BJ (cell line): ENCODE results near the gene MAST1. TPM values are rescaled to one million over a fixed set of nuclear protein-coding genes. Genes with fewer than 3 reads are reported as not detected.
A peak's percentile ranks its signal among the peaks of the same experiment; 100 is the strongest.
"Not testable (repeated sequence)": the region's sequence is repeated elsewhere in the genome, so short reads cannot be mapped to it uniquely, and the experiment has no call there.

ENCODE experiments used
- CTCF ChIA-PET: fragments of 350-600 bp; formaldehyde crosslinking; extraction: SDS; loops from one replicate; lab custom pipeline; 2021; ENCODE audit warnings: antibody characterized with exemption, inconsistent platforms; lab: Yijun Ruan, JAX
- POLR2A ChIA-PET: fragments of 300-600 bp; sonication (Branson Sonifier 250); formaldehyde crosslinking; extraction: SDS; loops from one replicate; lab custom pipeline; 2021; ENCODE audit warnings: antibody characterized with exemption; lab: Charles Lee
- DNase-seq: peaks from one replicate; pipeline ENCODE4 v3.0.0-alpha.2; 2011; ENCODE audit warnings: low read depth
- H3K27me3 ChIP-seq: 2 replicates; pipeline ENCODE4 v1.6.0; 2011; ENCODE audit warnings: low read length; ENCODE audit not compliant: control insufficient read depth, insufficient read depth
- H3K36me3 ChIP-seq: 2 replicates; pipeline ENCODE4 v1.5.1; 2011; ENCODE audit warnings: low read length; ENCODE audit not compliant: control insufficient read depth, insufficient read depth
- H3K4me3 ChIP-seq: 2 replicates; pipeline ENCODE4 v1.5.1; 2011; ENCODE audit warnings: low read depth, mild to moderate bottlenecking, control low read depth, low read length
- polyA plus RNA-seq: library from polyadenylated mRNA; depleted of rRNA; stranded (reverse); fragments of >200 nt; gene quantifications from 2 replicates; pipeline ENCODE4 v1.2.3, GENCODE V29; 2011
- TF ChIP-seq, protein P1 (sequence below): IDR thresholded peaks from 2 replicates; pipeline ENCODE4 v1.5.1; 2011; ENCODE audit warnings: low read depth, mild to moderate bottlenecking, control low read depth, inconsistent platforms, low read length, moderate library complexity; ENCODE audit not compliant: insufficient read depth

The MAST1 gene
- polyA plus RNA-seq, 1 experiment = 0.25 TPM

DNA sequence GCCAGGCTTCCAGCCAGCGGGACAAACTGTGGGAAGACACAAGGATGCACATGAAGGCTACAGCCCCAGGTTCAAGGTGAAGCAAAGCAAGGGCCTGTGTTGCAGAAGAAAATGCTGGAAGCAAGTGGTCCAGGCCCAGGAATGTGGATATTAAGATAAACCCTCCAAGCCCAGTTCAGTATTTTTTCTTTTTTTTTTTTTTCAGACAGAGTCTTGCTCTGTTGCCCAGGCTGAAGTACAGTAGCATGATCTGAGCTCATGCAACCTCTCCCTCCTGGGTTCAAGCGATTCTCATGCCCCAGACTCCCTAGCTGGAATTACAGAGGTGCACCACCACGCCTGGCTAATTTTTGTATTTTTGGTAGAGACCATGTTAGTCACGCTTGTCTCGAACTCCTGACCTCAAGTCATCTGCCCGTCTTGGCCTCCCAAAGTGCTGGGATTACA, 41.2 kb upstream of the MAST1 start:
- Histone ChIP-seq H3K27me3 (no peaks in the 10 kb centered on the region), H3K4me3 (no peak overlapping the region), H3K36me3 (peaks cover 12% of the 10 kb centered on the region)
- TF ChIP-seq, protein P1, sequence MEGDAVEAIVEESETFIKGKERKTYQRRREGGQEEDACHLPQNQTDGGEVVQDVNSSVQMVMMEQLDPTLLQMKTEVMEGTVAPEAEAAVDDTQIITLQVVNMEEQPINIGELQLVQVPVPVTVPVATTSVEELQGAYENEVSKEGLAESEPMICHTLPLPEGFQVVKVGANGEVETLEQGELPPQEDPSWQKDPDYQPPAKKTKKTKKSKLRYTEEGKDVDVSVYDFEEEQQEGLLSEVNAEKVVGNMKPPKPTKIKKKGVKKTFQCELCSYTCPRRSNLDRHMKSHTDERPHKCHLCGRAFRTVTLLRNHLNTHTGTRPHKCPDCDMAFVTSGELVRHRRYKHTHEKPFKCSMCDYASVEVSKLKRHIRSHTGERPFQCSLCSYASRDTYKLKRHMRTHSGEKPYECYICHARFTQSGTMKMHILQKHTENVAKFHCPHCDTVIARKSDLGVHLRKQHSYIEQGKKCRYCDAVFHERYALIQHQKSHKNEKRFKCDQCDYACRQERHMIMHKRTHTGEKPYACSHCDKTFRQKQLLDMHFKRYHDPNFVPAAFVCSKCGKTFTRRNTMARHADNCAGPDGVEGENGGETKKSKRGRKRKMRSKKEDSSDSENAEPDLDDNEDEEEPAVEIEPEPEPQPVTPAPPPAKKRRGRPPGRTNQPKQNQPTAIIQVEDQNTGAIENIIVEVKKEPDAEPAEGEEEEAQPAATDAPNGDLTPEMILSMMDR = no peak
- ChIA-PET POLR2A (no interaction called here), CTCF (interaction anchor here (0.6 to 17.9 kb wide), 7 partner anchors 9 to 80 kb away, joined by 3 to 874 read pairs (median 10); partner anchors contain the start of genes HOOK2, RNASEH2A and TRIR)
- DNase-seq = no peak

DNA sequence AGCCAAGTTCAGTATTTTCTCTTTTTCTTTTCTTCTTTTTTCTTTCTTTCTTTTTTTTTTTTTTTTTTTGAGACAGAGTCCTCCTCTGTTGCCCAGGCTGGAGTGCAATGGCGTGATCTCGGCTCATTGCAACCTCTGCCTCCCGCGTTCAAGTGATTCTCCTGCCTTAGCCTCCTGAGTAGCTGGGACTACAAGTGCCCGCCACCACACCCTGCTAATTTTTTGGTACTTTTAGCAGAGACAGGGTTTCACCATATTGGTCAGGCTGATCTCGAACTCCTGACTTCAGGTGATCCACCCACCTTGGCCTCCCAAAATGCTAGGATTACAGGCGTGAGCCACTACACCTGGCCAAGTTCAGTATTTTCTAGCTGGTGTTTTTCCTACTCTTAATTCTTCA, 40.7 kb upstream of the MAST1 start:
- H3K27me3 ChIP-seq, POLR2A ChIA-PET, DNase-seq, H3K4me3 ChIP-seq: not testable (repeated sequence)
- peaks cover 11% of the 10 kb centered on the region for H3K36me3 ChIP-seq
- CTCF ChIA-PET = interaction anchor here (0.6 to 17.9 kb wide), 4 partner anchors 31 to 81 kb away, joined by 3 to 874 read pairs (median 12); partner anchors contain the start of gene HOOK2

DNA sequence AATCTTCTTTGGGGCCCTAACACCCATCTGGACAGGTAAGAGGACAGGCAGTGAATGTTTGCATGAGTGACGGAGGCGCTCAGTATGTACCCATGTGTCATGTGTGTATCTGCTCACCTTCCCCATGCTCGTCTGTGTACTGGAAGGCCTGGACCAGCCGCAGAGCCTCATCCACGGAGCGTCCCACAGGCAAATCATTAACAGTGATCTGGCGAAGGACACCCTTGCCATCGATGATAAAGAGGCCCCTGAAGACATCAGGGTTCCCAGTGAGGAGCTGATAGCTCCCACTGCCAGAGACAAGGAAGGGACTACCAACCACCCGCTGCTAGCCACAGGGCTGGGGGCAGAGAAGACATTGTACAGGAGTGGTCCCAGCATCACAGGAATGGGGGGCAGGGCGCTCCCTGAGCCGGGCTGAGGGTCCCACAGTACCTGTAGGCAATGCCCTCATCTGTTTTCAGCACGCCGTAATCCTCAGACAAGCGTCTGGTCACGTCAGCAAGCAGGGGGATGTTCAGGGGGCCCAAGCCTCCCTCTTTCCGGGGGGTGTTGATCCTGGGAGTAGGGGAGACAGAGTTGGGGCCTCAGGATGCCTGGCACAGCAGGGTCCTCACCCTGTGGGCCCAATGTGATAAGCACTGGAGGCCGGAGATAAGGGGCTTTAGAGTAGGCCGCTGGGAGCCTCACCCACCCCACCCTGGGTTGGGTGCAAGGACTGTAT, 38.4 kb upstream of the MAST1 start:
- Histone ChIP-seq H3K4me3 (no peak overlapping the region), H3K36me3 (peaks cover 10% of the 10 kb centered on the region), H3K27me3 (no peaks in the 10 kb centered on the region)
- no peak for DNase-seq
- ChIA-PET POLR2A (no interaction called here), CTCF (interaction anchor here (0.9 to 17.9 kb wide), 5 partner anchors 33 to 80 kb away, joined by 3 to 874 read pairs (median 4); partner anchors contain the start of gene HOOK2)
- TF ChIP-seq, protein P1 = no peak

DNA sequence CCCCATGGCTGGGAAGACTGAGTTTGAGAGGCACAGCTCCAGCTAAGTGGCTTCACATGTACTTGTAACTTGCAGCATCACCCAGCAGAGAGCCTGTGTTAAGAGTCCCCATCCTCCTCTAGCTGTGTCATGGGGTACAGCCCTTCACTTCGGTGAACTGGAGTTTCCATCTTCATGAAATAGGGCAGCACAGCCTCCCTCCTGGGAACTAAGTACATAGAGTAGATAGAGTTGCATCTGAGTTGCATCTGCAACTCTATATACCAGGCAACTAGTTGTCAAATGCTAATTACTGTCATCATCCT, 37.9 kb upstream of the MAST1 start:
- POLR2A ChIA-PET = no interaction called here
- TF ChIP-seq, protein P1 = no peak
- Histone ChIP-seq H3K27me3 (no peaks in the 10 kb centered on the region), H3K4me3 (peak overlapping the region; percentile 93), H3K36me3 (peaks cover 10% of the 10 kb centered on the region)
- CTCF ChIA-PET = interaction anchor here (1.1 to 17.9 kb wide), 3 partner anchors 34 to 47 kb away, joined by 3 to 874 read pairs (median 4); partner anchors contain the start of gene HOOK2
- DNase-seq = no peak

GRCh38 chr19:12800923-12801465, 37.3 kb upstream of the MAST1 start:
- CTCF ChIA-PET = interaction anchor here (1.1 to 17.9 kb wide), 3 partner anchors 34 to 47 kb away, joined by 3 to 874 read pairs (median 4); partner anchors contain the start of gene HOOK2
- H3K36me3 ChIP-seq = peaks cover 10% of the 10 kb centered on the region
- peak overlapping the region; percentile 93 for H3K4me3 ChIP-seq
- POLR2A ChIA-PET = no interaction called here
- DNase-seq = no peak
- TF ChIP-seq, protein P1 = no peak
- H3K27me3 ChIP-seq = no peaks in the 10 kb centered on the region
